ENCODE measurements around the gene PRELID1.

PRELID1 gene

DNA sequence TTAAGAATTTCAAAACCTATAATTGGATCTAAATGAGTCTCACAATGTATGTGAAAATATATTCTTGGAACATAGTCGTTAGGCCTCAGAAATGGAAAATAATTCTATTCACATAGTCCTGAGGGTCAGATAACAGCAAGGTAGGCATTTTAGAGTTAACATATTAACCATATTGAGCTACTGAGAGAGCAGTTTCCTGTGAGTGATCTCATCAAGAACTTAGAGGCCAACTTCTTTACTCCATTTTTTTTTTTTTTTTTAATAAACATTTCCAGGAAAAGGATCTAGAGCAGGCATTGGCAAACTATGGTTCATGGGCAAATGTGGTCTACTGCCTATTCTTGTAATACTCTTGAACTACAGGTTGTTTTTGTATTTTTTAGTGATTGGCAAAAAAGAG is 26.7 kb upstream of the PRELID1 start:
- no peak overlapping the region for H3K27ac ChIP-seq
- no peak for DNase-seq (ENCODE audit: low spot score)
- TF ChIP-seq, protein P1, sequence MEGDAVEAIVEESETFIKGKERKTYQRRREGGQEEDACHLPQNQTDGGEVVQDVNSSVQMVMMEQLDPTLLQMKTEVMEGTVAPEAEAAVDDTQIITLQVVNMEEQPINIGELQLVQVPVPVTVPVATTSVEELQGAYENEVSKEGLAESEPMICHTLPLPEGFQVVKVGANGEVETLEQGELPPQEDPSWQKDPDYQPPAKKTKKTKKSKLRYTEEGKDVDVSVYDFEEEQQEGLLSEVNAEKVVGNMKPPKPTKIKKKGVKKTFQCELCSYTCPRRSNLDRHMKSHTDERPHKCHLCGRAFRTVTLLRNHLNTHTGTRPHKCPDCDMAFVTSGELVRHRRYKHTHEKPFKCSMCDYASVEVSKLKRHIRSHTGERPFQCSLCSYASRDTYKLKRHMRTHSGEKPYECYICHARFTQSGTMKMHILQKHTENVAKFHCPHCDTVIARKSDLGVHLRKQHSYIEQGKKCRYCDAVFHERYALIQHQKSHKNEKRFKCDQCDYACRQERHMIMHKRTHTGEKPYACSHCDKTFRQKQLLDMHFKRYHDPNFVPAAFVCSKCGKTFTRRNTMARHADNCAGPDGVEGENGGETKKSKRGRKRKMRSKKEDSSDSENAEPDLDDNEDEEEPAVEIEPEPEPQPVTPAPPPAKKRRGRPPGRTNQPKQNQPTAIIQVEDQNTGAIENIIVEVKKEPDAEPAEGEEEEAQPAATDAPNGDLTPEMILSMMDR (conservative IDR thresholded peaks at IDR 0.05; ENCODE audit: low read depth): no peak
- ChIA-PET CTCF (interaction anchor here (0.6 kb wide), 2 partner anchors 219 to 1888 kb away, joined by 3 to 6 read pairs; no protein-coding TSS in a partner anchor), POLR2A (ENCODE audit: low non-redundant PET) (no interaction called here)

DNA sequence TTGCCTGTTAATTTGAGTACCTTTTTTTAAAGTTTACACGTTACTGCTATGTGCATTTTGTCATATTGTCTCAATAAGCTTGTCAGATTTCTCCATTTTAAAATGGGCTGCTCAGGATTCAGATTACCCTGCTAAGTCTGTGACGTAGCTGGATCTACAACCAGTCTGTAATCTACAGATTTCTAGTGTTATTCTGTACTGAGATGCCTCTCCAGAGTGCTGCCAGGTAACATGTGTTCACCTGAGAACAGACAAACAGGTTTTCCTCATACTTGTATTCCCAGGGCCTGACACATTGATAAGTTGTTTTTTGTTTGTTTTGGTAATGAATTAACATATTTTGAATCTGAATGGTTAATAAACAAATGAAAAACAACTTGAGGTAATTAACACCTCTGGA is 15.4 kb upstream of the PRELID1 start:
- CTCF ChIA-PET: no interaction called here

DNA sequence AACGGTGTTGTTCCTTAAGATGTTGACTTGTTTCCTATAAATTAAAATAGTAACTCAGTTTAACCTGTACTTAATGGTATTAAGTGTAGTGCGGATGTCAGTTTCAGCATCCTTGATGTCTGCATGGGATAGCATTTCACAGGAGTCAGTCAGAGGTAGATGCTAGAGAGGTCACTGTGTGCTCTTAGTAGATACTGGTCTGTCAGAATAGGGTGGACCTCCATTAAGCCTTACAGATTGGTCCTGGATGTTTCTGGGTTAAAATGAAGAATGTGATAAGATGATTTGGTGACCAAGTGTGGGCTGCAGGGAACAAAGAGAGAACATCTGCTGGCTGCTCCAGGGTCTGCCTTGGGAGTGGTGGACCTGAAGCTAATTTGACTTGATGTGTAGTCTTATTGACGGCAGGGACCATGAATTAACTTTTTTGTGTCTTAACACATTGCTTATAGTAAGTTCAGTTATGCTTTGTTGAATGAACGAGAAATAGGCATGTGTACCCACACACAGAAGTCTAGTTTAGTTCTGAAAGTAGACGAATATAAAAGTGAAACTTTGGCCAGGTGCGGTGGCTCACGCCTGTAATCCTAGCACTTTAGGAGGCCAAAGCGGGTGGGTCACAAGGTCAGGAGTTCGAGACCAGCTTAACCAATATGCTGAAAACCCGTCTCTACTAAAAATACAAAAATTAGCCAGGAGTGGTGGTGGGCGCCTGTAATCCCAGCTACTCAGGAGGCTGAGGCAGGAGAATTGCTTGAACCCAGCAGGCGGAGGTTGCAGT is 12.6 kb upstream of the PRELID1 start:
- no peak for DNase-seq (ENCODE audit: low spot score)
- no peak overlapping the region for H3K27ac ChIP-seq
- CTCF ChIA-PET: interaction anchor here (0.8 kb wide), 1 partner anchor 27 kb away, joined by 3 read pairs; no protein-coding TSS in a partner anchor
- TF ChIP-seq, protein P1 (conservative IDR thresholded peaks at IDR 0.05; ENCODE audit: low read depth): no peak
- POLR2A ChIA-PET (ENCODE audit: low non-redundant PET): no interaction called here

More for the DNA sequence above, 15.4 kb upstream of the PRELID1 start:
- POLR2A ChIA-PET (ENCODE audit: low non-redundant PET): no interaction called here
- no peak for DNase-seq (ENCODE audit: low spot score)
- no peak overlapping the region for H3K27ac ChIP-seq
- TF ChIP-seq, protein P1 (conservative IDR thresholded peaks at IDR 0.05; ENCODE audit: low read depth): no peak

DNA sequence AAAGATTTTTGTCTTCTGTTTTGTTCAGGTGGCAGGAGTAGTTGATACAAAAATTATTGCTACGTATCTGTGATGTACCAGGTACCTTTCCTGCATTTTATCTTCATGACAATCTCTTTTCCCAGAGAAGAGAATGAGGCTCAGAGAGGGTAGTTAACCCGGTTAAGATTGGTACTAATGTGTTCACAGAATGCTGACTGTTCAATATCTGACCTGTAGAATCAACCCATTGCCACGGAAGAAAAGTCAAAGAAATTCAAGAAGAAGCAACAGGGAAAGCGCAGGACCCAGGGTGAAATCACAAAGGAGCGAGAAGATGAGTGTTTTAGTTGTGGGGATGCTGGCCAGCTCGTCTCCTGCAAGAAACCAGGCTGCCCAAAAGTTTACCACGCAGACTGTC is 11.9 kb upstream of the PRELID1 start:
- TF ChIP-seq, protein P1 (conservative IDR thresholded peaks at IDR 0.05; ENCODE audit: low read depth): no peak
- CTCF ChIA-PET: no interaction called here
- POLR2A ChIA-PET (ENCODE audit: low non-redundant PET): no interaction called here
- no peak for DNase-seq (ENCODE audit: low spot score)
- H3K27ac ChIP-seq: no peak overlapping the region

DNA sequence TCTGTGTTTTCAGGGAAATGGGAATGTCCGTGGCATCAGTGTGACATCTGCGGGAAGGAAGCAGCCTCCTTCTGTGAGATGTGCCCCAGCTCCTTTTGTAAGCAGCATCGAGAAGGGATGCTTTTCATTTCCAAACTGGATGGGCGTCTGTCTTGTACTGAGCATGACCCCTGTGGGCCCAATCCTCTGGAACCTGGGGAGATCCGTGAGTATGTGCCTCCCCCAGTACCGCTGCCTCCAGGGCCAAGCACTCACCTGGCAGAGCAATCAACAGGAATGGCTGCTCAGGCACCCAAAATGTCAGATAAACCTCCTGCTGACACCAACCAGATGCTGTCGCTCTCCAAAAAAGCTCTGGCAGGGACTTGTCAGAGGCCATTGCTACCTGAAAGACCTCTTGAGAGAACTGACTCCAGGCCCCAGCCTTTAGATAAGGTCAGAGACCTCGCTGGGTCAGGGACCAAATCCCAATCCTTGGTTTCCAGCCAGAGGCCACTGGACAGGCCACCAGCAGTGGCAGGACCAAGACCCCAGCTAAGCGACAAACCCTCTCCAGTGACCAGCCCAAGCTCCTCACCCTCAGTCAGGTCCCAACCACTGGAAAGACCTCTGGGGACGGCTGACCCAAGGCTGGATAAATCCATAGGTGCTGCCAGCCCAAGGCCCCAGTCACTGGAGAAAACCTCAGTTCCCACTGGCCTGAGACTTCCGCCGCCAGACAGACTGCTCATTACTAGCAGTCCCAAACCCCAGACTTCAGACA is 9.6 kb upstream of the PRELID1 start:
- ChIA-PET POLR2A (ENCODE audit: low non-redundant PET) (no interaction called here), CTCF (interaction anchor here (0.6 to 0.7 kb wide), 2 partner anchors 14 to 105 kb away, joined by 3 to 4 read pairs; no protein-coding TSS in a partner anchor)
- no peak for DNase-seq (ENCODE audit: low spot score)
- TF ChIP-seq, protein P1 (conservative IDR thresholded peaks at IDR 0.05; ENCODE audit: low read depth): no peak
- H3K27ac ChIP-seq: no peak overlapping the region

DNA sequence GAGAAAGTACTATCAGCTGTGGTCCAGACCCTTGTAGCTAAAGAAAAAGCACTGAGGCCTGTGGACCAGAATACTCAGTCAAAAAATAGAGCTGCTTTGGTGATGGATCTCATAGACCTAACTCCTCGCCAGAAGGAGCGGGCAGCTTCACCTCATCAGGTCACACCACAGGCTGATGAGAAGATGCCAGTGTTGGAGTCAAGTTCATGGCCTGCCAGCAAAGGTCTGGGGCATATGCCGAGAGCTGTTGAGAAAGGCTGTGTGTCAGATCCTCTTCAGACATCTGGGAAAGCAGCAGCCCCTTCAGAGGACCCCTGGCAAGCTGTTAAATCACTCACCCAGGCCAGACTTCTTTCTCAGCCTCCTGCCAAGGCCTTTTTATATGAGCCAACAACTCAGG is 9.0 kb upstream of the PRELID1 start:
- POLR2A ChIA-PET (ENCODE audit: low non-redundant PET): no interaction called here
- no peak for DNase-seq (ENCODE audit: low spot score)
- H3K27ac ChIP-seq: no peak overlapping the region
- CTCF ChIA-PET: interaction anchor here (0.6 kb wide), 1 partner anchor 106 kb away, joined by 4 read pairs; no protein-coding TSS in a partner anchor
- TF ChIP-seq, protein P1 (conservative IDR thresholded peaks at IDR 0.05; ENCODE audit: low read depth): no peak
